A549 (cell line): ENCODE results near the gene EFNA5.

Experiments used
- CEBPB ChIP-seq, 2 experiments: fragments of >200 bp in 1 of 2; sonication (Bioruptor Twin) in 1 of 2; formaldehyde crosslinking in 1 of 2; IDR thresholded peaks; 2 replicates each; pipeline ENCODE4 v1.6.1; 2012 to 2016
- CHD4 ChIP-seq: fragments of 200-600 bp; sonication (generic); IDR thresholded peaks from 2 replicates; pipeline ENCODE4 v1.6.1; 2016; ENCODE audit warnings: antibody characterized with exemption, mild to moderate bottlenecking, borderline replicate concordance
- EP300 ChIP-seq, 2 experiments: fragments of >200 bp; sonication (Bioruptor Twin); formaldehyde crosslinking; IDR thresholded peaks; 2 replicates in 1 of 2; 3 replicates in 1 of 2; pipeline ENCODE4 v1.6.1; 2016 to 2017
- MYC ChIP-seq: IDR thresholded peaks from 2 replicates; pipeline ENCODE4 v1.6.1; 2012; ENCODE audit warnings: mild to moderate bottlenecking, inconsistent platforms, low read length, improper control_type of control experiment, borderline replicate concordance
- POLR2A ChIP-seq: IDR thresholded peaks from 2 replicates; pipeline ENCODE4 v1.6.1; 2012; ENCODE audit warnings: mild to moderate bottlenecking, low read length
- TF ChIP-seq, protein P1 (sequence below): fragments of >200 bp; sonication (Bioruptor Twin); formaldehyde crosslinking; IDR thresholded peaks from 3 replicates; pipeline ENCODE4 v1.5.1; 2016
- TF ChIP-seq, protein P2 (sequence below): fragments of 200-600 bp; sonication (generic); IDR thresholded peaks from 2 replicates; pipeline ENCODE4 v1.6.1; 2016; ENCODE audit warnings: antibody characterized with exemption, mild to moderate bottlenecking, moderate library complexity
- TF ChIP-seq, protein P3 (sequence below): IDR thresholded peaks from 2 replicates; pipeline ENCODE4 v1.6.1; 2012
- TF ChIP-seq, protein P4 (sequence below): IDR thresholded peaks from 2 replicates; pipeline ENCODE4 v1.6.1; 2012
- TF ChIP-seq, protein P5 (sequence below): fragments of >200 bp; sonication (Bioruptor Twin); formaldehyde crosslinking; IDR thresholded peaks from 2 replicates; pipeline ENCODE4 v1.6.1; 2016

DNA sequence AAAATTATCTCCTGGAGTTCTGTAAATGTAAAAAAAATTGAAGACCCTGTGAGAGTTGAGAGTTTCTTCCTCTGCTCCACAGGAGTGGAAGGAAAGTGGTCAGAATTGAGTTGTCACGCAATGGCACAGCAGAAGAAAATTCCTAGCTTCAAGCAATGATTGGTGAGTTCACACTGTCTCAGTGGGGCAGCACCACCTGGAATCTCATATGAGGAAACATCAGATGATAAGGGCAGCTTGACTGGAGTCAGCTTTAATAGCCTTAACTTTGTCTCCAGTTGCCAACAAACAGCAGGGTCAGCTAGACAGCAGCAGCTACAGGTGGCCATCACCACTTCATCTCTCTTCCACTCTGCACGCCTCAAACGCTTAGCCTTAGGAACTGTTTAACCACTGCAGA, 211.1 kb downstream of the EFNA5 start:
- TF ChIP-seq, protein P1, sequence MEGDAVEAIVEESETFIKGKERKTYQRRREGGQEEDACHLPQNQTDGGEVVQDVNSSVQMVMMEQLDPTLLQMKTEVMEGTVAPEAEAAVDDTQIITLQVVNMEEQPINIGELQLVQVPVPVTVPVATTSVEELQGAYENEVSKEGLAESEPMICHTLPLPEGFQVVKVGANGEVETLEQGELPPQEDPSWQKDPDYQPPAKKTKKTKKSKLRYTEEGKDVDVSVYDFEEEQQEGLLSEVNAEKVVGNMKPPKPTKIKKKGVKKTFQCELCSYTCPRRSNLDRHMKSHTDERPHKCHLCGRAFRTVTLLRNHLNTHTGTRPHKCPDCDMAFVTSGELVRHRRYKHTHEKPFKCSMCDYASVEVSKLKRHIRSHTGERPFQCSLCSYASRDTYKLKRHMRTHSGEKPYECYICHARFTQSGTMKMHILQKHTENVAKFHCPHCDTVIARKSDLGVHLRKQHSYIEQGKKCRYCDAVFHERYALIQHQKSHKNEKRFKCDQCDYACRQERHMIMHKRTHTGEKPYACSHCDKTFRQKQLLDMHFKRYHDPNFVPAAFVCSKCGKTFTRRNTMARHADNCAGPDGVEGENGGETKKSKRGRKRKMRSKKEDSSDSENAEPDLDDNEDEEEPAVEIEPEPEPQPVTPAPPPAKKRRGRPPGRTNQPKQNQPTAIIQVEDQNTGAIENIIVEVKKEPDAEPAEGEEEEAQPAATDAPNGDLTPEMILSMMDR: no peak
- TF ChIP-seq, protein P2, sequence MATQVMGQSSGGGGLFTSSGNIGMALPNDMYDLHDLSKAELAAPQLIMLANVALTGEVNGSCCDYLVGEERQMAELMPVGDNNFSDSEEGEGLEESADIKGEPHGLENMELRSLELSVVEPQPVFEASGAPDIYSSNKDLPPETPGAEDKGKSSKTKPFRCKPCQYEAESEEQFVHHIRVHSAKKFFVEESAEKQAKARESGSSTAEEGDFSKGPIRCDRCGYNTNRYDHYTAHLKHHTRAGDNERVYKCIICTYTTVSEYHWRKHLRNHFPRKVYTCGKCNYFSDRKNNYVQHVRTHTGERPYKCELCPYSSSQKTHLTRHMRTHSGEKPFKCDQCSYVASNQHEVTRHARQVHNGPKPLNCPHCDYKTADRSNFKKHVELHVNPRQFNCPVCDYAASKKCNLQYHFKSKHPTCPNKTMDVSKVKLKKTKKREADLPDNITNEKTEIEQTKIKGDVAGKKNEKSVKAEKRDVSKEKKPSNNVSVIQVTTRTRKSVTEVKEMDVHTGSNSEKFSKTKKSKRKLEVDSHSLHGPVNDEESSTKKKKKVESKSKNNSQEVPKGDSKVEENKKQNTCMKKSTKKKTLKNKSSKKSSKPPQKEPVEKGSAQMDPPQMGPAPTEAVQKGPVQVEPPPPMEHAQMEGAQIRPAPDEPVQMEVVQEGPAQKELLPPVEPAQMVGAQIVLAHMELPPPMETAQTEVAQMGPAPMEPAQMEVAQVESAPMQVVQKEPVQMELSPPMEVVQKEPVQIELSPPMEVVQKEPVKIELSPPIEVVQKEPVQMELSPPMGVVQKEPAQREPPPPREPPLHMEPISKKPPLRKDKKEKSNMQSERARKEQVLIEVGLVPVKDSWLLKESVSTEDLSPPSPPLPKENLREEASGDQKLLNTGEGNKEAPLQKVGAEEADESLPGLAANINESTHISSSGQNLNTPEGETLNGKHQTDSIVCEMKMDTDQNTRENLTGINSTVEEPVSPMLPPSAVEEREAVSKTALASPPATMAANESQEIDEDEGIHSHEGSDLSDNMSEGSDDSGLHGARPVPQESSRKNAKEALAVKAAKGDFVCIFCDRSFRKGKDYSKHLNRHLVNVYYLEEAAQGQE: no peak
- TF ChIP-seq MYC (no peak), CEBPB (IDR thresholded peaks at IDR 0.05) (no peak), EP300 (IDR thresholded peaks at IDR 0.05) (no peak), POLR2A (no peak), CHD4 (no peak)
- TF ChIP-seq, protein P3, sequence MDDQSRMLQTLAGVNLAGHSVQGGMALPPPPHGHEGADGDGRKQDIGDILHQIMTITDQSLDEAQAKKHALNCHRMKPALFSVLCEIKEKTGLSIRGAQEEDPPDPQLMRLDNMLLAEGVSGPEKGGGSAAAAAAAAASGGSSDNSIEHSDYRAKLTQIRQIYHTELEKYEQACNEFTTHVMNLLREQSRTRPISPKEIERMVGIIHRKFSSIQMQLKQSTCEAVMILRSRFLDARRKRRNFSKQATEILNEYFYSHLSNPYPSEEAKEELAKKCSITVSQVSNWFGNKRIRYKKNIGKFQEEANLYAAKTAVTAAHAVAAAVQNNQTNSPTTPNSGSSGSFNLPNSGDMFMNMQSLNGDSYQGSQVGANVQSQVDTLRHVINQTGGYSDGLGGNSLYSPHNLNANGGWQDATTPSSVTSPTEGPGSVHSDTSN: no peak
- TF ChIP-seq, protein P4, sequence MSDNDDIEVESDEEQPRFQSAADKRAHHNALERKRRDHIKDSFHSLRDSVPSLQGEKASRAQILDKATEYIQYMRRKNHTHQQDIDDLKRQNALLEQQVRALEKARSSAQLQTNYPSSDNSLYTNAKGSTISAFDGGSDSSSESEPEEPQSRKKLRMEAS: no peak
- TF ChIP-seq, protein P5, sequence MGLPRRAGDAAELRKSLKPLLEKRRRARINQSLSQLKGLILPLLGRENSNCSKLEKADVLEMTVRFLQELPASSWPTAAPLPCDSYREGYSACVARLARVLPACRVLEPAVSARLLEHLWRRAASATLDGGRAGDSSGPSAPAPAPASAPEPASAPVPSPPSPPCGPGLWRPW: no peak
